HS-5 (cell line): ENCODE results near the gene ABHD17B.
"Not testable (repeated sequence)": the region's sequence is repeated elsewhere in the genome, so short reads cannot be mapped to it uniquely, and the experiment has no call there.

Experiments used
- DNase-seq: peaks from one replicate; pipeline ENCODE4 v3.0.0-alpha.2; 2012; ENCODE audit warnings: low read depth

The ABHD17B gene

GRCh38 chr9:71911061-71911907 is at the start of gene ABHD17B, which contains the start of gene C9orf85:
Gene ABHD17B, minus strand, starts transcription at chr9:71911193. Its CDS starts 36,113 bp downstream, at chr9:71875080.
Gene C9orf85, plus strand, starts transcription at chr9:71911639. Its CDS starts 96 bp downstream, at chr9:71911735.
- peak; percentile 99 for DNase-seq

- no peak for DNase-seq
Observed at GRCh38 chr9:71955300-71955915, 44.4 kb upstream of the ABHD17B start.

GRCh38 chr9:71954652-71955051 is 43.7 kb upstream of the ABHD17B start:
- DNase-seq = not testable (repeated sequence)

- no peak for DNase-seq
Observed at GRCh38 chr9:71944754-71945375, 33.9 kb upstream of the ABHD17B start.

GRCh38 chr9:71941998-71942567 is 31.1 kb upstream of the ABHD17B start:
- no peak for DNase-seq

- DNase-seq = peak; percentile 43
Observed at GRCh38 chr9:71941060-71941568, 30.1 kb upstream of the ABHD17B start.

- DNase-seq = no peak
Observed at GRCh38 chr9:71937898-71938297, 26.9 kb upstream of the ABHD17B start.

GRCh38 chr9:71937070-71937625 is 26.2 kb upstream of the ABHD17B start:
- no peak for DNase-seq

- DNase-seq = no peak
Observed at GRCh38 chr9:71936066-71936465, 25.1 kb upstream of the ABHD17B start.

- DNase-seq = no peak
Observed at GRCh38 chr9:71931166-71931565, 20.2 kb upstream of the ABHD17B start.

GRCh38 chr9:71929791-71930440 is 18.9 kb upstream of the ABHD17B start:
- no peak for DNase-seq

- DNase-seq = peak; percentile 57
Observed at GRCh38 chr9:71929223-71929622, 18.2 kb upstream of the ABHD17B start.

GRCh38 chr9:71928806-71929205 is 17.8 kb upstream of the ABHD17B start:
- no peak for DNase-seq

- no peak for DNase-seq
Observed at GRCh38 chr9:71928376-71928775, 17.4 kb upstream of the ABHD17B start.

GRCh38 chr9:71925834-71926233 is 14.8 kb upstream of the ABHD17B start:
- no peak for DNase-seq

- no peak for DNase-seq
Observed at GRCh38 chr9:71924576-71924975, 13.6 kb upstream of the ABHD17B start.

- no peak for DNase-seq
Observed at GRCh38 chr9:71921190-71921814, 10.3 kb upstream of the ABHD17B start.

- DNase-seq = no peak
Observed at GRCh38 chr9:71920456-71921189, 9.6 kb upstream of the ABHD17B start.

GRCh38 chr9:71918419-71918818 is 7.4 kb upstream of the ABHD17B start:
- DNase-seq = no peak

GRCh38 chr9:71916834-71917534 is 6.0 kb upstream of the ABHD17B start:
- no peak for DNase-seq
